GM04504 (cell line): Measurements from ENCODE around the gene NR2F1-AS1.
"Not testable (repeated sequence)": the region's sequence is repeated elsewhere in the genome, so short reads cannot be mapped to it uniquely, and the experiment has no call there.

Experiments used
- DNase-seq: peaks from one replicate; pipeline ENCODE4 v3.0.0-alpha.2; 2012; ENCODE audit warnings: low read depth

Gene NR2F1-AS1

DNA sequence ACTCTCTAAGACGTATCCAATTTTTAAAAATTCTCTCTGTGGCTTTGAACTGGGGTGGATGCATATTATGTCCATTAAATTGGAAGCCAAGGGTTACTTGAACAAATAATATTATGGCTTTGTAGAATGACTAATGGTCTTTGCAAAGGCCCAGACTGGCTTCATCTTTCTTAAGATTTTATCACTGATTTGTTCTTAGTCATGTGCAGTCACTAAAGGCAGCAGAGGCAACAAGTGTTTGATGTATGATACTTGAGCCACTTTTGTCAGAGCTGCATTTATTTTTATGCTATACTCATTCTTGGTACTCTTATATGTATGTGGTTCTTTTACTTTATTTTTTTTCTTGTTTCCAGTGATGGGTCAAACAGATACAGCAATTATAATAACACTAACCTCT, 152.2 kb downstream of the NR2F1-AS1 start:
- no peak for DNase-seq

DNA sequence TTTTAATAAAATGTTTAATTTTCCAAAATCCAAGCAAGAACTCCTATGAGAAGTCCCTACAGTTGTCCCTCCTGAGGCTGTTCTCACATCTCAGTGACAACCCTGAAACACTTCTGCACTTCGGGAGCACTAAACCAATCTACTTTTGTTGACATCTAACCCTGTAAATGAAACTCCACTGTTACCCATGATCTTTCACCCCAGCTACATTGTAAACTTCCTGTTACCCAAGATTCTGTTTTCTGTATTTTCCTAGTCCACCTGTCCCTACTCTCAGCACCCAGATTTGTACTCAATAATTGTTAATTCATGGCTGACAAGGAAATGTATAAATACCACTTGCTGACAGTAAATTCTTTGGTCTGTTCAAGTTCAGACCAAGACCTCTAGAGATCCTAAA, 153.7 kb downstream of the NR2F1-AS1 start:
- DNase-seq: no peak

DNA sequence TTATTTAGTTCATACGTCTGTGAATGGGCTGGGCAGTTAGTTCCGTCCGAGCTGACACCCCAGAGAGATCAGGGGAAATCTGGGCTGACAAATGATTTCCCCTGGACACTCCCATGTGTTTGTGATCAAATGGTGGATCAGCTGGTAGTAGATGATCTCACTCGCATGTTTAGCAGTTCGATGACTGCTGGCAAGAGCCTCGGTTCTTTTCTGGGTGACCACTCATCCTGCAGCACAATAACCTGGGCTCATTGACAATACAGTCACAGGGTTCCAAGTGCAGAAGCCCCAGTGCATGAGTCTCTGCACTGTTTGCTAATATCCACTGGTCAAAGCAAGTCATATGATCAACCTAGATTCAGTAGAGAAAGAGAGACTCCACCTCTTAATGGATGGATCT, 155.9 kb downstream of the NR2F1-AS1 start:
- DNase-seq: no peak

DNA sequence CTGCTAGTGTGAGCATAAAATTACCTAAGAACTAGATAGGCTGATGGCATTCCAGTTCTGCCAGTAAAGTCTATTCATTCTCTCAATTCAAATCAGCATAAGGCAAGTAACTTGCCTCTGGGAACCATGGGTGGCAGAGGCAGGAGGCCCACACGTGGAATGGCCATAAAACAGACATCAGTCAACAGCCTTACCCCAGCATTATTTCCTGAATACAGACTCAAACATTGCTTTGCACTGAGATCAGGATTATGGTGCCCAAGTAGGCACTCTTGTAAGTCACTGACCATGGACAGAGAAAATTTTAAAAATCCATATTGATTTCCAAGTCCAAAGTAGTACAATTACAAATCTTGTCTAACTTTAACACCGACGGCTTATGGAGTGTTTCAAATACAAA, 157.7 kb downstream of the NR2F1-AS1 start:
- no peak for DNase-seq

DNA sequence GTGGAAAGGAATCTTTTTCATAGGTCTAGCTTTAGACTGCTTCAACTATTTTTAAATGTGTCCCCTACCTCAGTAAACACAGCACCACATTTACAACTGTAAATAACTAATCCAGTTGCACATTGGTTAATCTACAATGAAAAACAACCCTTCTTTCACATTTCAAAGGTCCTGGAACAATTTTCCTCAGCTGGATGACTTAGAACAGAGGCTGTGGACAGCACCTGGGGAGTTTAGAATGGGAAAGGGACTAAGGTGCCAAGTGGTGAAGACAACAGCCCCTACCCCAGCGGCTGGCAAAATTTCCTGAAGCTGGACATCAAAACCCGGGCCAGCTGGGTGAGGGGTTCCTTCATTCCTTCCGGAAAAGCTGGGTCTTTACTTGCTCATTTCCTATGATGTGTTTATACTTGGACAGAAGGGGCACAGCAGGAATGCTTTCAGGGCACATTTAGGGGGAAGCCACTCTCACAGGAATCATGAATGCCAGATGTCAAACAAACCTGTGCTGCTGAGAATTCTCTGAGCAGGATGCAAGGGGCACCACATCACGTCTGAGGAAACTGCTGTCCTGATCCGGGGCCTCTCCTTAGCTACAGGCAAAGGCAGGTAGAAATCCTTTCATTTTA, 158.3 kb downstream of the NR2F1-AS1 start:
- no peak for DNase-seq

DNA sequence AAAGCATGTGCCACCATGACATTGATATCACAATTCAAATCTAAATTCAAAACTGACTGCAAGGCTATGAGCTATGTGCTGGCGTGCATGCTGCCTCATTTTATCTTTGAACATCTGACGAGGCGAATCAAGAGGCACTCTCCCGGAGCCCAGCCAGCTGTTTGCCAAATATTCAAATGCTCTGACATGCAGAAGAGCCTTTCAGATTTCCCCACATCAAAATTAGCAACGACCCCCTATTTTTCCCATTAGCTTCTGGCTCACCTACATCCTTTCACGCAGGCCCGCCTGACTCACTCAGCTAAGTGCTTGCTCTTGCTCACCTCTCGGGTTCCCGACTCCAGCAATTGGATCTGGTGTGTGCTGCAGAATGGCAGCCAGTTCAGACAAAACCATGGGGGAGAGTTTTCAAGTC, 159.0 kb downstream of the NR2F1-AS1 start:
- no peak for DNase-seq

DNA sequence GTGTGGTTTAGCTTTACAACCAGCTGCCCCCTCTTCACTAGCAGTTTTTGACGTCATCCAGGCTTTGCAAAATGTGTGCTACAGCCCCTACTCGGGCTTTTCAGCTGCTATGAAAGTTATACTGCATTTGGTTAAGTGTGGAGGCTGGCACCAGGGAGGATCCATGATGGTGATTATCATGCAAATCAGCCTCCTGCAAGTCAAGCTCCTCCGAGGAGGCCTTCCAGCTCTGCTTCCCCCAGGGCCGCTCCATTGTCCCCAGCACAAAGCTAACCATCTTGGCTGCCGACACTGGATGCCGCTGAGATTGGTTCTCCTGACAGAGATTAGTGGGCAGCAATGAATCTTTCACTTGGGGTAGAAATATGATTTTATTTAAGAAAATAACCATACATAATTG, 159.6 kb downstream of the NR2F1-AS1 start:
- DNase-seq: no peak

DNA sequence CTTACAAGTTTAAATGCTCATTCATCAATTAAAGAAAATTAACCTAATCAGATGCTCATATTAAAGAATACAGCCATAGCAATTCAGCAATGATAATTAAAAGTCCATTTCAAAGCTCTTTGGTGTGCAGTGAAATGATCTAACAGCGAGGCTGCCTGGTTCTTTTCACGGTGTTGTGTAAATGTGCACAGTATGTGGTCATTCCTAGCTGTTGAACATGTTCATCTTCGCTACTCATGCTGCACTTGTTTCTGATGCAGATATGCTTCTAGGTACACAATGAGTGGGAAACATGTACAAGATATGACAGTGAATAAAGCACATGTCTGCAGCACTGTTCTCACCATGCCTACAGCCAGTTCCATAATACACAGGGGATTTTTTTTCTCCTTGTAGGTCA, 163.5 kb downstream of the NR2F1-AS1 start:
- DNase-seq: no peak

DNA sequence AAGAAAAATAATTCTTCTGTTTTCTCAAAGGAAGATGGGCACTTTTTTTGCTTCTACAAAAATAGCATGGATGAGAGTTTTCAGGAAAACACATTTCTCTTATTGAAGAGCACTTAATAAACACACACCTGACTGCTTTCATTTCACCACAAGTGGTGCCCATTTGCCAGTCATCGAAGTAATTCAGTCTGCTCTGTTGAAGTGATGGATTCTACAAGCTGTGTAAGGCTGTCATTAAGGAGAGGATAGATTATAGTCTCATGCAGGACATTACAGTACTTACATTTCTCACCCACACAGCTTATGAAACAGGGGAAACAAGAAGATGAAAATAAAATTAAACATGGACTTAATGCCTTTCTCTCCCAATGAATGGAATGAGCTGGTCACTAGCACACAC, 165.2 kb downstream of the NR2F1-AS1 start:
- DNase-seq: no peak

DNA sequence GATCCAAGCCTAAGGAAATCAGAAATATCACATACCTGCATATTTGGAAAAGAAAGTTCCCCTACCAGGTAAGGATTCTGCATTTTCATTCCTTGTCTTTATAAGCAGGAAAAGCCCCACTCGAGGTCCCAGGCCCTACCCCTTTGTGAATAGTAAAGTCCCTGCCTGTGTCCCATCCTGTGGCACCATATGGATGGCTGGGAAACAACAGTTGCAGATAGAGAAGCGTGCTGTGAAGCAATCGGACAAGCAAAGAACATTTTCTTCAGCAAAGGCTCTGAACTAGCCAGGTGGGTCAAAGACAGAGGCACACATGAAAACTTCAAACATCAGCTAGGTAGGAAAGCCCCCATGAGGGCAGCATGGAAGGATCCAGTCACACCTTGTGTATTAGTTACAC, 169.3 kb downstream of the NR2F1-AS1 start:
- DNase-seq: no peak

DNA sequence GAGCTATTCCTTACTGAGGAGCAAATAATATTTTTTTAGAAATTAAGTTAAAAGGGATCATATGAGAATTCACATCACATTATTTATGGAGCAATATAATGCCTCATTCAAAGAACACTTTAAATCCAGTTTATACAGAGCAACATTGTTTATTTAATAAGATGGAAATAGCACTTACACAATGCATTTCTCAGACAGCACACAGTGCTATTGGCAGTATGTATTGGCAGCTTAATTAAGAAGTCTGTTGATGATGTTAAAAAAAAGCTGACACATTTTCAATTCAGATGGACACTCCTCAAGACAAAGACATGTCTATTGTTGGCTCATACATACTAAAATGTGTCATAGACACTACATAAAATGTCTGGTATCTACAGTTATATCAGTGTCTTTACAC, 171.3 kb downstream of the NR2F1-AS1 start:
- no peak for DNase-seq

DNA sequence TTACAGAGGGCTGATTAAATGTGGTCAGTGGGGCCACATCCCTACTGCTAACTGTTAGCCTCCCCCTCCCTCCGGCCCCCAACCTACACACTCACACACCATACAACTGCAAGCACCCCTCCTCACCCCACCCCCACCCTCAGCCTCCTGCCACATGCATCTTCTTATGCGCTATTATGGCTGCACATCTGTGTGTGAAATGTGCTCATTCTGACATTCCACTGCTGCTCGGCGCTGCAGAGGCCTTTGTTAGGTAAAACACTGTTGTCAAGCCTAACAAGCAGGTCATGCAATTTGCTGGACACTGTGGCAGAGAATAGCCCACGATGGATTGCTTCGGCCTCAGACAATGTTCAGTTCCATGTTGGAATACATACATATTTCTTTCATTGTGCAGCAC, 173.6 kb downstream of the NR2F1-AS1 start:
- DNase-seq: no peak

DNA sequence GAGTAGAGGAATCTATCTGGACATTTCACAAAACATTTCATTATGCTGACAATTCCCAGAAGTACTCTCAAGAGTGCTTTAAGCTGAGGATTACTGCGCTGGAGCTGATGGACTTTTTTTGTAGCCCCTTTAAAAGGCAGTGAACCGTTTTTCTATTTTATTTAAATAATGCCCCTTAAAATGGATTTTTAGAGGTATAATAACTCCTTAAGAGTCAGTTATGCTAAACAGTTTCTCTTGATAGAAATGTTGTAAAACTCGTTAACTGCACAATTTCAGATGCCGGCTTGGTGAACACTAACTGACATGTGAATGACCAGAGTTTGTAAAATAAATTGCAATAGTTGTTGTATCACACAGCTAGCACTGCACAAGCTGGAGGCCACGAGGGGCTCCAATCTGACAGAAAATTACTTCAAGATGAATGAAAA, 174.0 kb downstream of the NR2F1-AS1 start:
- DNase-seq: no peak

DNA sequence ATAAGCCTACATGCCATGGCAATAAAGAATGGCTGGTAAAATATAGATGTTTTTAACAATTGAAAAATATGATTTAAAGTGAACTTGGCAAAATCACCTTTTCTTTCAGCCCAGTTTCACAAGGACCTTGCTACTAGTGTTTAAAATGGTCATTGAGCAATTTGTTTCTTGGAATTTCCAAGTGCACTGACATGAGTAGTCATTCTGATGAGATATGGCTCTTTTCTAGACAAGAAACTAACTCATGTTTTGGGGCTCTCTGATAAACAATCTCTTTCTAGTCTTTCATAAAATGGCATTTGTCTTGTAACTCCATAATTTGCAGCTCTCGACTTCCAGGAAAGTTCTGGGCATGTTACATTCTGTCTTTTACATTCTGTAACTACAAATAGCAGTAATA, 176.8 kb downstream of the NR2F1-AS1 start:
- no peak for DNase-seq

DNA sequence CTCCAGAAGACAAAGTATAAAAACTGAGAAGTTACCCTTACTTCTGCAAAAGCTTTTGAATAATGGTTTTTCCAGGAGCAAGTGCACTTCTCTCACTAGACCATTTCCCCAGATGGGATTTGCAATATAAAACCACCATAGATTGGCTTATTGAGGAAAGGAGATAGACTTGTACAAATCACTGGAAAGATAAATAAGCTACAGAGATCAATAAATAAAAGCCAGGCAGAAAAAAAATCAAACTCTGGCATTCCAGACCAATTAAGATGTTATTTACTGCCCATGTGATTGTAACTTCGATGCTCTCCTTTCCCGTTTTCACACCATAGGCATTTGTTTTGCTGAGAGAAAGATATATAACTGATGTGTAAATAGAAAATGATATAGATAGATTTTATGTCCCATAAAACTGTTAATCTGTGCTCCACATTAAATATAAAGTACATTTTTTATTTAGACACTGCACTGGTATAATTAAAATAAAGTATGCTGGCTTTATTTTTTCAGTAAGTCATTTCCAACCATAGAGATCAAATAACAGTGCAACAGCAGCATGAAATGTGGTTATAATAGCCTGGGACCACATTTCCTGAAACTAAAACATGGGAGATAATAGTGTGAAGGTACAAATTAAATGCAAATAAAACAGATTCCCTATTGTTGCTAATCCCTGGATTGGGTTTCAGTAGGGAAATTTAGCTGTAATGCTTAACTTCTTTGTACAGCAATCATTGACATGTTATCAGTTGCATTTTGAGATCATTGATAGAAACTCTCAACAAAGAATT, 177.7 kb downstream of the NR2F1-AS1 start:
- no peak for DNase-seq

DNA sequence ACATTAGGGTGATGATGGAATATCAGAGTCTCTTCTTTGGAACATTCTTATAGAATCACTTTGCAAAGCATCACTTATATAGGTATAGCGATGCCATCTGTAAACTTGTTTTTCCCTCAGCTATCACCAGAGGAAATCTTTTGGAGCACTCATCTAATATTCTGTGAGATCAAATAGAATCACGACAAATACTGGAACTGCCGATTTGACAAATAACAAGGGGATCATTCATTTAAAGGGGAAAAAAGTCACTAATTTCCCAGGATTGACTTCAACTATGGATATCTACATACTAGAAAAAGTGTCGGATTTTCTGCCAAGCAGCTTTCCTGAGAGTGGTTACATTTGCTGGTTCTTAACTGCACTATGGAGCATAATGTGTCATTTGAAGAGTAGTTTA, 178.6 kb downstream of the NR2F1-AS1 start:
- no peak for DNase-seq

DNA sequence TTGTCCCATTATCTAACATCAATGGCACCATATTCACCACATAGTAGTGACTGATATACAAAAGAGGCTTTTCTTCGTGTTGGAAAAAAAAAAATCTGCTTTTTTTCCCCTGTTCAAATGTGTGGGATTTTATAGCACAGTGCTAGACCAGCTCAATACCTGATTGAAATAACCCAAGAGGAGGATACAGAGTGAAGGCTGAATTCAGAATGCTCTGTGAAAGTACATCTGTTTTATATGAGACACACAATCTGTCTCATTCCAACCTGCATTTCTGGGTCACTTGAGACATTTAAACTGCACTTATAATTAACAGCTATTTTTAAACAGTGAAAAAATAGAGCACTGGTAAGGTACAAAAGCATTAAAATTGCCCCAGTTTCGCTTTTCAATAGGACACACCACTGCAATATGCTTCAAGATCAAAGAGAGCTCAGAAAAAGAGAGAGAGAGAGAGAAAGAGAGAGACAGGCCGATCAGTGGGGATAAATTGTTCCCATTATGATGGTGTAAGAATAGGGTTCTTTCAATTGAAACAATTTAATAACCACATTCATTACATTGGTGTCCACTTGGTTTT, 179.3 kb downstream of the NR2F1-AS1 start:
- no peak for DNase-seq

DNA sequence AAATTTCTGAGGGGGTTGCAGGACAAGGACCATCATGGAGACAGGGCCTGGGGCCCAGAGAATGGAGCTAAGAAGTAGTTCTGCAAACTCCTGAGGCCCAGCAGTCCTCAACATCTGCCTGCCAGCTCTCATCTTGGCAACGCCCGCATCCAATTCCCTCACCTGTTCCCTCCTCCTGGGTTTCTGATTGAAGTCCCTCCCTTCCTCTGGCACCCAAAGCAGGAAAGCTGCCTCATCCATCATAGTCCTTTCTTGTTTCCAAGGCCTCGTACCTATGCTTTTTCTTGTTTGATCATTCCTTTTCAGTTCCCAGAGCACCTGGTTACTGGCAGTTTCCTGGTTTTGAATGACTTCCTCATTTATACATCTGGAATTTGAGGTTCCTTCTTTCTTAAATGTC, 181.3 kb downstream of the NR2F1-AS1 start:
- DNase-seq: no peak

DNA sequence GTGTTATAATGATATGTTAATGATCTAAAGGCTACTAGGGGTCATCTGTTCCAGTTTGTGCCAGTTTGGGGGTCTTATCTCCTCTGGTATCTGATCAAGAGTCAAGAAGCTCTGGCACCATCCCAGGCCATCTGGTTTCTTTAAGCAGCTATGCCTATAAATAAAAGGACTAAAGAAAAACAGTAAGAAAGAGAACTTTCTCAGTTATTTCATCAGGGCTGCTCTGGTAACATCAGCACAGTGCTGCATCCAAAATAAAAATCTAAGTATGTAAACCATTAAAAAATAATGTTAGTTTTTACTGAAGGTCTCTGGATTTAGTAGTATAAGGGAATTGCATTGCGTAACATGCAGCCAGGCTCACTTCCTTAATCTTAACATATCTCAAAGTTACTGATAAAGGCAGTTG, 185.0 kb downstream of the NR2F1-AS1 start:
- no peak for DNase-seq

DNA sequence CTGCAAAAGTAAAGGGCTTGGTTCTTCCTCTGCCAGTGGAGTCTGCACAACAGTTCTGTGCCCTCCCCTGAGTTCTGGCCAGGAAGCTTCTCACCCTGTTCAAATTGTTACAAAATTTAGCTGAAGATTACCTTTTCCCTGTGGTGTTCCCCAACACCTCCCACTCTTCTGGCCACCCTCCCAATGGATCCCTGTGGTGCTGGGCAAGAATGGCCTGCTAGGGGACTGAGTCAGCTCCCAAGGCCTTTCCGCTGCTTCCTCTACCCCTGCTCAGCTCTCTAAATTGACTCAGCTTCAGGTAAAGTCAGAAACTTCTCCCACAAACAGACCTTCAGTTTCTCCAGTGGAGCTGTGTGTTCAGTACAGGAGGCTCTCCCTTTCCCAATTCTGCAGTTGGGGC, 186.0 kb downstream of the NR2F1-AS1 start:
- DNase-seq: no peak

DNA sequence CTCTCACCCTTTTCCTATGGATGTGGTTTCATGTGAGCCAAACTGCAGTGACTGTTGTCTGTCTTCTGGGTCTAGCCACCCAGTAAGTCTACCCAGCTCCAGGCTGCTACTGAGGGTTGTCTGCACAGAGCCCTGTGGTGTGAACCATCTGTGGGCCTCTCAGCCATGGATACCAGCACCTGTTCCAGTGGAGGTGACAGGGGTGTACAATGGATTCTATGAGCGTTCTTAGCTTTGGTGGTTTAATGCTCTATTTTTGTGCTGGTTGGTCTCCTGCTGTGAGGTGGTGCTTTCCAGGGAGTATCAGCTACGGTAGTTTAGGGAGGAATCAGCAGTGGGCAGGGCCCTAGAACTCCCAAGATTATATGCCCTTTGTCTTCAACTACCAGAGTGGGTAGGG, 186.7 kb downstream of the NR2F1-AS1 start:
- DNase-seq: no peak

DNA sequence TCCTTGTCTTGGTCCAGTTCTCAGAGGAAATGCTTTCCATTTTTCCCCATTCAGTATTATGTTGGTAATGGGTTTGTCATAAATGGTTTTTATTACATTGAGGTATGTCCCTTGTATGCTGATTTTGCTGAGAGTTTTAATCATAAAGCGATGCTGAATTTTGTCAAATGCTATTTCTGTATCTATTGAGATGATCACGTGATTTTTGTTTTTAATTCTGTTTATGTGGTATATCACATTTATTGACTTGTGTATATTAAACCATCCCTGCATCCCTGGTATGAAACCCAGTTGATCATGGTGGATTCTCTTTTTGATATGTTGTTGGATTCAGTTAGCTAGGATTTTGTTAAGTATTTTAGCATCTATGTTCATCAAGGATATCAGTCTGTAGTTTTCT, 189.8 kb downstream of the NR2F1-AS1 start:
- DNase-seq: not testable (repeated sequence)

DNA sequence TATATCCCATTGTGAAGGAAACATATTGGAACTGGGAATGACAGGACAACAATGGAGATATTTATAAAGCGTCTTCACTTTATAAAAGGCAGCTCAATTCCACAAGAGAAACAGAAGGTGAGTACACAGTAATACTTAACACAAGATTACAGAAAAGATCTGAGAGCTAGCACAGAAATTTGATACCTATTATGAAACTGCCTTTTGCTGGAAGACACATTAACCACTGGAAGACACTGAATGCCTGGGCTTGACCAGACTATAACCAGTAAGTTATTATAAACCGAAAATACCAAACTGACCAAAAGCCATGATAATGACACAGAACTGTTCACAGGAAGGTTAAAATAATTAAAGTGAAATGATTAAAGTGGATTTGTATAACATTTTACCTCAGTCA, 195.4 kb downstream of the NR2F1-AS1 start:
- DNase-seq: no peak

DNA sequence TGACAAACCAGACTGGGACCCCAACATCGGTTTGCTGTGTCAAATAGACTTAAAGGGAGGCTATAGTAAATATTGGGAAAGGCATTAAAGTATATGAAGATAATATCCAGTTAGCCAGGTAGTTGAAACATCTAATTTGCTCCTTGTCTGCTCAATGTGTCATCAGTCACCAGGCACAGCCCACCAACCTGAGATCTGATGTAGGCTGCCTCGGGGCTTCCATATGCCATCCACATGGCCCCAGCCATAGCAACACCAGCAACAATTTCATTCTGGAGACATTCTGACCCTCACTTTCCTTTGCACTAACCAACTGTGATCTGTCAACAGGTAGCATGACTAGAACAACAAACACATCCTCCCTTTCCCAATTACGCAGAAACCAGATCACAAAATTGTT, 196.0 kb downstream of the NR2F1-AS1 start:
- no peak for DNase-seq
